Measurements from ENCODE around the gene KLHL29. TPM values are rescaled to one million over a fixed set of nuclear protein-coding genes. Genes with fewer than 3 reads are reported as not detected.

The KLHL29 gene
- total RNA-seq, 1 donor: 14.7 TPM

- TF ChIP-seq, protein P1, sequence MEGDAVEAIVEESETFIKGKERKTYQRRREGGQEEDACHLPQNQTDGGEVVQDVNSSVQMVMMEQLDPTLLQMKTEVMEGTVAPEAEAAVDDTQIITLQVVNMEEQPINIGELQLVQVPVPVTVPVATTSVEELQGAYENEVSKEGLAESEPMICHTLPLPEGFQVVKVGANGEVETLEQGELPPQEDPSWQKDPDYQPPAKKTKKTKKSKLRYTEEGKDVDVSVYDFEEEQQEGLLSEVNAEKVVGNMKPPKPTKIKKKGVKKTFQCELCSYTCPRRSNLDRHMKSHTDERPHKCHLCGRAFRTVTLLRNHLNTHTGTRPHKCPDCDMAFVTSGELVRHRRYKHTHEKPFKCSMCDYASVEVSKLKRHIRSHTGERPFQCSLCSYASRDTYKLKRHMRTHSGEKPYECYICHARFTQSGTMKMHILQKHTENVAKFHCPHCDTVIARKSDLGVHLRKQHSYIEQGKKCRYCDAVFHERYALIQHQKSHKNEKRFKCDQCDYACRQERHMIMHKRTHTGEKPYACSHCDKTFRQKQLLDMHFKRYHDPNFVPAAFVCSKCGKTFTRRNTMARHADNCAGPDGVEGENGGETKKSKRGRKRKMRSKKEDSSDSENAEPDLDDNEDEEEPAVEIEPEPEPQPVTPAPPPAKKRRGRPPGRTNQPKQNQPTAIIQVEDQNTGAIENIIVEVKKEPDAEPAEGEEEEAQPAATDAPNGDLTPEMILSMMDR (IDR thresholded peaks at IDR 0.05; ENCODE audit: insufficient read depth, low read depth, low read length): no peak
- no peak overlapping the region for H3K4me3 ChIP-seq (ENCODE audit: low read depth, low read length)
- DNase-seq (ENCODE audit: low read depth): no peak
These were observed 241.8 kb downstream of the KLHL29 start for GRCh38 chr2:23626701-23627230.

GRCh38 chr2:23627236-23628009, 242.4 kb downstream of the KLHL29 start:
- no peak for DNase-seq (ENCODE audit: low read depth)
- no peak overlapping the region for H3K4me3 ChIP-seq (ENCODE audit: low read depth, low read length)
- TF ChIP-seq, protein P1 (IDR thresholded peaks at IDR 0.05; ENCODE audit: insufficient read depth, low read depth, low read length): no peak

GRCh38 chr2:23628926-23629771, 244.2 kb downstream of the KLHL29 start:
- DNase-seq (ENCODE audit: low read depth): no peak
- TF ChIP-seq, protein P1 (IDR thresholded peaks at IDR 0.05; ENCODE audit: insufficient read depth, low read depth, low read length): no peak

GRCh38 chr2:23629772-23630480, 244.9 kb downstream of the KLHL29 start:
- DNase-seq (ENCODE audit: low read depth): no peak
- H3K4me3 ChIP-seq (ENCODE audit: low read depth, low read length): no peak overlapping the region
- TF ChIP-seq, protein P1 (IDR thresholded peaks at IDR 0.05; ENCODE audit: insufficient read depth, low read depth, low read length): no peak

More at GRCh38 chr2:23628926-23629771, 244.2 kb downstream of the KLHL29 start:
- H3K4me3 ChIP-seq (ENCODE audit: low read depth, low read length): no peak overlapping the region

- TF ChIP-seq, protein P1 (IDR thresholded peaks at IDR 0.05; ENCODE audit: insufficient read depth, low read depth, low read length): no peak
- H3K4me3 ChIP-seq (ENCODE audit: low read depth, low read length): no peak overlapping the region
- no peak for DNase-seq (ENCODE audit: low read depth)
These were observed 246.0 kb downstream of the KLHL29 start for GRCh38 chr2:23630961-23631360.

- TF ChIP-seq, protein P1 (IDR thresholded peaks at IDR 0.05; ENCODE audit: insufficient read depth, low read depth, low read length): no peak
- no peak for DNase-seq (ENCODE audit: low read depth)
- H3K4me3 ChIP-seq (ENCODE audit: low read depth, low read length): no peak overlapping the region
These were observed 246.4 kb downstream of the KLHL29 start for GRCh38 chr2:23631389-23631788.

Measured in fibroblast of villous mesenchyme (primary cell).